HG03066 (cell line): ENCODE measurements around the gene PIGW.

Experiments
- ATAC-seq: cut with Tn5 transposase; IDR thresholded peaks from one replicate; pipeline ENCODE4 v1.9.1; 2021; ENCODE audit warnings: low read depth; ENCODE audit not compliant: unreplicated experiment

The PIGW gene, protein sequence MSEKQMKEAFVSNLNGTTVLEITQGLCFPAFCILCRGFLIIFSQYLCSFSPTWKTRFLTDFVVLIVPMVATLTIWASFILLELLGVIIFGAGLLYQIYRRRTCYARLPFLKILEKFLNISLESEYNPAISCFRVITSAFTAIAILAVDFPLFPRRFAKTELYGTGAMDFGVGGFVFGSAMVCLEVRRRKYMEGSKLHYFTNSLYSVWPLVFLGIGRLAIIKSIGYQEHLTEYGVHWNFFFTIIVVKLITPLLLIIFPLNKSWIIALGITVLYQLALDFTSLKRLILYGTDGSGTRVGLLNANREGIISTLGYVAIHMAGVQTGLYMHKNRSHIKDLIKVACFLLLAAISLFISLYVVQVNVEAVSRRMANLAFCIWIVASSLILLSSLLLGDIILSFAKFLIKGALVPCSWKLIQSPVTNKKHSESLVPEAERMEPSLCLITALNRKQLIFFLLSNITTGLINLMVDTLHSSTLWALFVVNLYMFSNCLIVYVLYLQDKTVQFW

GRCh38 chr17:36534840-36535668 is at the start of gene PIGW, which contains the start of gene MYO19:
Gene PIGW, plus strand, starts transcription at chr17:36534987. Its CDS starts 2,115 bp downstream, at chr17:36537102.
Gene MYO19, minus strand, starts transcription at chr17:36534868. Its CDS starts 2,330 bp downstream, at chr17:36532538.
- peak; percentile 71 for ATAC-seq

DNA sequence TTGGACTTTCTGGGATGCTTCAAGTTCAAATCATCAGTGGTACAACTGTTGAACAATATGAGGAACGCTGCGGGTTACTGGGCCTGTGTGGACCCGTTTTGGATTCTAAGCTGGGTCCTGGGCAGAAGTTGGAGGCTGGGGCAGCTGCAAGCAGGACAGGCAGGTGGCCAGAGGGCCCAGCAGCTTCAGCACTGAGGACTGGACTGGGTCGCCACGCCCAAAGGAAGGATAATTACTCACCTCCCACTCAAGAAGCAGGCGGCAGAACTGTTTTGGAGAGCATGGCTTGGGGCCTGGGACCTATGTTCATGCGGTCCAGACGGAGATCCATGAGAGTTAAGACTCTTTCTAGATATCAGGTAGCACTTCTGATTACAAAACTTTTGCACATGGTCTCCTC is 49.8 kb upstream of the PIGW start:
- no peak for ATAC-seq

DNA sequence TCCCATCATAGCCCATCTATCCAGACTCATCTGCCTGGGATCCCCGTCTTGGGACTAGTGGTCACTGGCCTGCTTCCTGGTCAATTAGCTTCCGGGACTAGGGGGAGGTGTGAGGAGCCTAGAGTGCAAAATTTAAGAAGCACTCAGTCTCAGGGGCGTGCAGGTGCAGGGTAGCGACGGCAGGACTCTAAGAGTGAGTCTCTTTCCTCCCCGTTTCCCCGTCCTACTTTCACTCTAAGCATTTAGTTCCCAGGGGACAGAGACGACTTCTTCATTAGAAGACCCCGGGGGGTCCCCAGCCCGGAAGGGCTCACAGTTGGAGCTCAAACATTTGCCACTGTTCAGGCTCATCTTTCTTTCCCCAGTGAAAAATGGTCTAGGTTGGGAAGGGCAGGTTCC is 49.0 kb upstream of the PIGW start:
- ATAC-seq = peak; percentile 8

DNA sequence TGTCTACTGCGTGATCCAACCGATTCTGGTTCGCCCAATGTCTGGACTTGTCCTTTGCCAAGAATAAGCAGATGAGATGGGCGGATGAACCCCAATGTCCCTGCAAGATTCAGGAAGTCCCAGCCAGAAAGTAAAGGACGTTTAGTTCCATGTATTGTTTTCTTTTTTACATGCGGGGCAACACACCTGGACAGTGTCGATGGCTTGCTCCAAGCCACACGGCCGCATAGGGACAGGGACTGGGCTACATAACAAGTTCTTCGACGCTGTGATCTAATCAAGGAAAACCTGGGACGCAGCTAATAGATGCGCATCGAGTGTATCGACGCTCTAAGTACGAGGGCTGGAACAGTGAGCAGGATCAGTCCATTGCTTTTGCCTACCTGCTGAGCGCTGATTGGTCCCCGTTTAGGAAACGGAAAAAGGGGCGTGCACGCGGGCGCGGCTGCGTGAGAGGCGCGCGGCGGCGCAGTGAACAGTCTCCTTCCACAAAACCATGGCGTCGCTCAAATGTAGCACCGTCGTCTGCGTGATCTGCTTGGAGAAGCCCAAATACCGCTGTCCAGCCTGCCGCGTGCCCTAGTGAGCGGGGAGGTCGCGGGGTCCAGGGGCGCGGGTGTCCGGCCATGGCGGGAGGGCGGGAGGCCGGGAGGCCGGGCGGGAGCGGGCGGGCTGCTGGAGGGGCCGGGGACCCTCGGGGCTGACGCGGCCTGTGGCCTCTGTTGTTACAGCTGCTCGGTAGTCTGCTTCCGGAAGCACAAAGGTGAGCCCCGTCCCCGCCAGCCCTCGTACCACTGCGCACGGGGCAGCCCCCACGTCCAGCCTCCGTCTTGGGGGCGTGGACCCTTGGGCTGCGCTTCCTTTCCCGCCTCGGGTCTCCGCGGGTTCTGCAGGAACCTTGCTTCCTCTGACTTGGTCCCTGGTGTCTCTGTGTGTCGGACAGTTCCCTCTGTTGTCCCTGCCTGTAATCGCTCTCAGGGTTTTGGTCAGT is 48.3 kb upstream of the PIGW start, which contains the start of gene ZNHIT3:
Gene ZNHIT3 (plus strand): TSS at position 478 of the 991 bp plus-strand sequence. CDS start 19 bp downstream, at position 497.
- ATAC-seq = peak; percentile 92

DNA sequence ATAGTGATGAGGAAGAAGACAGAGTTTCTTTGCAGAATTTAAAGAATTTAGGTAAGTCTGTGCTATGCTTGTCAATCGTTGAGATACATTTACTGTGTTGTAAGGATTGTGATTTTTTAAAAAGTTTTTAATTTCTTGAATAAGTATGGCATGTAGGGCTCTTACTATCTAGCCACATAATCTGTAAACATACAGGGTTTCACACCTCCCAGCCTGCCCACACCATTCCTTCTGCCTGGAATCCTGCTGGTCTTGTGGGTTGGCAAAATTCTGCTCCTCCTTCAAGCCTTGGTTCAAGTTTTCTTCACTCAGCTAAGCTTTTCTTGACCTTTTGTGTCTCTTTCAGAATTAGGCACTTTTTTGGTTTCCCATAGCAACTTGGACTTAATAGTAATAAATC is 40.8 kb upstream of the PIGW start:
- no peak for ATAC-seq

DNA sequence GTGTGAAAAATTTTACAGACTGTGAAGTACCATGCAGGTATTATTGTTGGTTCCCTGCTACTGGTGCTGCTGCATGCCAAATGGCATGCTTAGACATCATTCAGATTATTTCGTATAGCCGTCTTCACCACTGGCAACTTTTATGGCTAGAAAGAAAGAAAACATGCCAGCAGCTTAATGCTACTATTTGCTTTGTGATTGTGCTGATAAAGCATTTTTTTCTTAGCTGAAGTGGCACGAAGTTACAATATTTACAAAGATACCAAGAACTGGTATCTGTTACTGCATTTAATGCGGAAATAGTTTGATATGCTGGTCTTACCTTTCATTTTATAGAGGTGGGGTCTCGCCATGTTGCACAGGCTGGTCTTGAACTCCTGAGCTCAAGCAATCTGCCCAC is 40.1 kb upstream of the PIGW start:
- no peak for ATAC-seq

DNA sequence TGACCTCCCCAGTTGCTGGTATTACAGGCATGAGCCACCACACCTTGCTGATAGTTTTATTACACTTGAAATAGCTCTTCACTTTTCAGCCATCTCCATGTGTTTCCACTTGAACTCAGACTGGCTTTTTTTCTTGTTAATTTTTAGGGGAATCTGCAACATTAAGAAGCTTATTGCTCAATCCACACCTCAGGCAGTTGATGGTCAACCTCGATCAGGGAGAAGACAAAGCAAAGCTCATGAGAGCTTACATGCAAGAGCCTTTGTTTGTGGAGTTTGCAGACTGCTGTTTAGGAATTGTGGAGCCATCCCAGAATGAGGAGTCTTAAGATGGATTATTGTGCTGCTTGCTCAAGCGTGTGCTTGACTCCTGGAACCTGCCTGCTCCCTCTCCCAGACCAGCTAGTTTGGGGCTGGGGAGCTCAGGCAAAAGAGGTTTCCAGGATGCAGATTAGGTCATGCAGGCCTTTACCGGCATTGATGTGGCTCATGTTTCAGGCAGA is 39.7 kb upstream of the PIGW start:
- no peak for ATAC-seq

DNA sequence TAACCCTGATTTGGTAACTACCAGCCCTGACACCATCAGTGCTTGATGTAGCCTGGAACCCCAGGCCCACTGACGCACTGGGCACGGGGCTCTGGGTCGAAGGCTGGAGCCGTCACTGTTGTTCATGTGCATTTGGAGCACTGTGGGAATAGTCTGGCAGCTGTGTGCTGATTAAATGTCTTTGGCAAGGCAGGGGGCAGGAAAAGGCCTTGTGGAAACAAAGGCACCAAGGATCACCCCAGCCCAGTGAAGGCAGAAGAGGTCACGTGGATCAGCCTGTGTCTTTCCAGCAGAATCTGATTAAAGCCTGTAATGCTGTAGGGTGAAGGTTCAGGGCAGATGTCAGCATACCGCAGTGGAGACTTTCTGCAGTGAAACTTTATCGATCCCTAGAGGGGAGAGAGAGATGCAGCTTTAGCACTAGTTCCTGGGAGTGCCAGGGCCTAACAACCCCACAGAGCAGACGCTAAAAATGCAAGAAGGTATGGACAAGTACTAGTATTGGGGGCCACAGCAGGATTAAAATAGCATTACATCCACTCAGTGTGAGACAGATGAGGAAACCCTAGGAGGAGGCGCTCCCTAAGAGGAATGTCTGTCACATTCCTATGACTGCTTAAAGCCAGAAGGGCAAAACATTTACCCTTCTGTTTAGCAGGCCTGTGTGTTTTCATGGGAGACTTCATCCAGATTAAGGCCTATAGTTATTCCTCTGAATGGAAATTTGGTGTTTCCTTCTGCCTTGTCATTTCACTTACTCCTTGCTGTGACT is 38.6 kb upstream of the PIGW start:
- no peak for ATAC-seq

GRCh38 chr17:36498155-36498554 is 36.6 kb upstream of the PIGW start:
- ATAC-seq = no peak

DNA sequence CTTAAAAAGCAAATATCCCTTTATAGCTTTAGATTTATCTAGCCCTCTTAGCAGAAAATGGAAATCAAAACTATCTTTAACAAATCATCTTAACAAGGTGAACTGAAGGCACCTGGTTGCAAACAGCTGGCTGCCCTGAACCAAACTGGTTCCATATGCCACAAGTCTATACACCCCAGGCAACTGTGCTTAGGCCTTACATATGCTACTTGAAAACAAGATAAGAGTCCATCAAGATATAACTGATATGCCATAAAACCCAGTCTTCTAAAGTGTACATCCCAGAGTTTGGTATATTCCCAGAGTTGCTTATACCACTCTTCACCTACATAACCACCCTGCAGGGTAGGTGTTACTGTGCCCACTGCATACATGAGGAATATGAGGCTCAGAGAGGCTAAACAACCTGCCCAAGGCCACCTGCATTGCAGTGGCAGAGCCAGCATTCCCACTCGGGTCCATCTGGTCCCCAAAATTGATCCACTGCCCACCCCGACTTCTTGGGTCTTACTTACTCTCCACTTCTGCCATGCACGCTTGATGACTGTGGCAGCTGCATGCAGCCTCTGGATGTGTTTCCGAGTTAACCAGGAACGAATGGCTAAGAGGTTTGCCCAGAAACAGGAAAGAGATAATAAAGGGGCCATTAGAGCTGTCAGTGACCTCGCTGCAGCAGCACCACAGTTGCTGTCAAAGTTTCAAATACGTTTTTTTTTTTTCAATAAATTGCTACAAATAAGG is 36.1 kb upstream of the PIGW start:
- no peak for ATAC-seq

GRCh38 chr17:36500745-36501225 is 34.0 kb upstream of the PIGW start:
- no peak for ATAC-seq

DNA sequence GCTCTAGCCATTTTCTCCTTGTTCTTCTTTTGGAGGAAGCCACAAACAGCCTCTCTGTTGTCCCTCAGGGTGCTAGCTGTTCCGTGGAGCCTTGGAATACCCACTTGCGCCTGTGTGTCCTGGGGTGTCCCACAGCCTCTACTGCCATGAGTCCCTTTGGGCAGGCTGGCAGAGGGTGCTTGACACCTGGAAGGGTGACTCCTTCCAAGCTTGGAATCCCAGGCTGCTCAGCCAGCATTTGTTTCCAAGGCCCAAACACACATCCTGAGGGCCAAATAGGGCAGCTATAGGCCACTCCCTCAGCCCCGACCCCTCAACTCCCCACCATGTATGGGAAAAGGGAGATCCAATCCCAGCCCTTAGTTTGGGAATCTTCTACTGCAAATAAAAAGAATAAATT is 33.4 kb upstream of the PIGW start:
- ATAC-seq = no peak

GRCh38 chr17:36501963-36502362 is 32.8 kb upstream of the PIGW start:
- no peak for ATAC-seq

DNA sequence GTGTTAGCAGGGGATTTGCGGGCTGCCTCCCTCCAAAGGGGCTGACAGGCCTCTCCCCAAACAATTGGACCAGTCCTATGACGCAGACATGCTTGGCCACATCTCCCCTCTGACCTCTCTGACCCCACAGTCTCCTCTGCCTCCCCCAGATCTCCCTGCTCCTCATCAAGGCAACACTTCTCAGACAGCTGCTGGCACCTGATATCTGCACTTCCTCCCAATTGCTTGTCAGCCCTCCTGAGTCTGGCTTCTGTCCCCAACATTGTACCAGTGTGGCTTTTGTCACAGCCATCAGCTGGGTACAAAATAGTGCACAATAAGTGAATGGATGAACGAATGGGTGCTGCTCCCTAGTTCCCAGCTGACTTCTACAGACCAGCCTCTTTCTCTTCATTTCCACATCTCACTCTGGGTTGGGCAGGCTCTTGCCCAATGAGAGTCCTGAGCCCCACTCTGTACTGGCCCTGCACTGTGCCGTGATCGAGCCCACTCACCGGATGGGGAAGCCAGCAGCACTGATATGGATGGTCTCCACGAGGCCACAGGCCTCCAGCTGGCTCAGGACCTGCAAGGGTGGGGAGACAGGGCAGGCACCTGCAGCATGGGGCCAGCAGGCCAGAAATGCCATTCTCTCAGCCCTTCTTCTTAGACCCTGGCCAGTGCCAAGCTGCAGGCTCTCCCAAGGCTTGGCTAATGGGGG is 31.2 kb upstream of the PIGW start:
- ATAC-seq = no peak

DNA sequence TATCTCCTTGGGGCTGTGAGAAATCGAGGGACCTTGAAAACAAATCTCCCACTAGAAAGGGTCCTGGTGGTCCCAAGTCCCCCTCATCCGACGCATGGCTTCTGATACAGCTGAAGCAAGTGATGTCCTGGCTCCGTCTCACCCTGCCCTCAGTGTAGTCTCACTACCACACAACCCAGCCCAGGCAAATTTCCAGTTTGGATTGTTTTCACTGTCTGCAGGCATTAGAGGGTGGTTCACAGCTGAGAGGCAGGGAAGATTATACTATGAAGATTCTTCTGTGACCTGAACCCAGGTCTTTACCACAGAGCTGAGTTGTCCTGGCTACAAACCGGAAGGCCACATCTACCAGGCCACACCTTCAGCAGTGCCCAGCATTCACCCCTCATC is 30.6 kb upstream of the PIGW start:
- ATAC-seq = no peak

DNA sequence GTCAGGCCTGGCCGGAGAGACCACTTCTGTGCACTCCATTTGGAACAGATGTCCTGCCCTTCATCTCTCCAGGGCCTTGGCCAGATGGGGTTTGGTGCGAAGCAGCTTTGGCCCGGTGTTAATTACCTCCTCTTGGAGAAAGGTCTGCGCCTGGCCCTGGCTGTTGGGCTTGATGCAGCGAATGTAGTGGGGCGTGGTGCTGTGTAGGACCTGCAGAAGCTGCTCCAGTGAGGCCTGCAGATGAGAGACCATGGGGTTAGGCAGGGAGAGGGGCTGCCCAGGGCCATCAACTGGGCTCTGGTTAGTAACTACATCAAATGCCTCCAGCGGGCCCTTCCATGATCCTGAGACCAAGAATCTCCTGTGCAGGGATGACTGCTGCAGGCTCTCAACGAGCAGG is 29.6 kb upstream of the PIGW start:
- no peak for ATAC-seq

DNA sequence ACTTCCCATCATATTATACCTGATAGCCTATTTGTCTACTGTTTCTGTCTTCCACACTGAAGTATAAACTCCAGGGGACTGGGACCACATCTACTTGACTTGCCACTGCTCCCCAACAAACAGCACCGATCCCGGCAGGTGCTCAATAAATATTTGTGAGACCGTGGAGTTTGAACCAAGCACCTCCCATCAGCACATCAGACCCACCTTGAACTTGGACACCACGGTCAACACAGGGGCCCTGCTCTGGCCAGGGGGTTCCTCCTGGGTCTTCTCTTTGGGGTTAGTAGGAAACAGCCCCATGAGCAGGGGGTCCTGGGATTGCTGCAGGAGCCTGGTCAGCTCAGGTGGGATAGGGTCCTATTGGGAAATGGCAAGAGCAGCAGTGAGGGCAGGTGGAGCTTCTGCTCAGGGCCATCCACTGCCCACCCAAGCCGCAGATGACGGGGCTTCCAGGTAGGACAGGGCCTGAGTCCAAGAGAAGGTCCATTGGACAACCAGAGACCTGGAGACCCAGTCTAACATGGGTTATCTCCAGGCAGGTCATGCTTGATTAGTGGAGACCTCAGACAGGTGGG is 28.4 kb upstream of the PIGW start:
- ATAC-seq = no peak
